NCI-H2081 (cell line): ENCODE results near the gene MED29.

Experiments used
- DNase-seq, 2 experiments: peaks; one replicate each; lab custom pipeline; 2025; lab: John Stamatoyannopoulos, UW

MED29 gene

DNA sequence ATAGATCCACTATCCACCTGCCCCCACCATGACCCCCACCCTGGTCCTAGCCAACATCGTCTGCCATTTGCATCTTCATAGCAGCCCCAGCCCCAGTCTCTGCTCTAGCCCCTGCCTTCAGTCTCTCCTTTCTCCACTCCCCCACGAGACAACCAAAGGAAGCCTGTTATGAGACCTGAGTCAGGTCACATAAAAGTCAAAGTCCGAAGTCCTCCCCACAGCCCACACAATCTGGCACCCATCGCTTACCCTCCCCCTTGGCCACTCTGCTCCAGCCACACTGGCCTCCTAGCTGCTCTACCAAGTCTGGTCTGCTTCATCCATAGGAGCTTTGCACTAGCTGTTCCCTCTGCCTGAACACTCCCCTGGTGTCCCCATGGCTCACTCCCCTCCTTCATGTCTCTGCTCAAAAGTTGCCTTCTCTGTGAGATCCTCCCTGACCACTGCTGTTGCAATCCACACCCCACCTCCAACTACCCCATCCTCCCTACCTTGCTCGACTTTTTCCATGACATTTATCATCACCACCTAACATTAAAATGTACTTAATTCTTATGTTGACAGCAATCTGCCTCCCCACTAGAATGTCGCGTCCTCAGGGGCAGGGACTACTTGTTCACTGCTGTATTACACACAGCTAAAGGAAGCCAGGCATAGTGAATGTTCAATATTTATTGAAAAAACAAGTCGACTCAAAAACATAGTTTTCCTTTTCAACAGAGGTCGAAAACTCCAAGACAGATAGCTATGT, 20.1 kb downstream of the MED29 start:
- no peak for DNase-seq

DNA sequence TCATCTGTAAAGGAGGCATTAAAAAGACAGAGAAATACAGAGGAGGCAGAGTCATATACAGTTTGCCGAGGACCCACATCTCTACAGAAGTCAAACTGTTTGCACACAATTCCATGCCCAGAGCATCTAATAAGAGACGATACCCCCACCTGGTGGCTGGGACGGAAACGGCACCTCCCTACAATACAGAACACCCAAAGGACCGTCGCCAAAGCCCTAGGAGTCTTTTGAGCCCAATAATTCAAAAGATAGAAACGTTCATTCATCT, 20.6 kb downstream of the MED29 start:
- peak; percentile 84 to 91 for DNase-seq

DNA sequence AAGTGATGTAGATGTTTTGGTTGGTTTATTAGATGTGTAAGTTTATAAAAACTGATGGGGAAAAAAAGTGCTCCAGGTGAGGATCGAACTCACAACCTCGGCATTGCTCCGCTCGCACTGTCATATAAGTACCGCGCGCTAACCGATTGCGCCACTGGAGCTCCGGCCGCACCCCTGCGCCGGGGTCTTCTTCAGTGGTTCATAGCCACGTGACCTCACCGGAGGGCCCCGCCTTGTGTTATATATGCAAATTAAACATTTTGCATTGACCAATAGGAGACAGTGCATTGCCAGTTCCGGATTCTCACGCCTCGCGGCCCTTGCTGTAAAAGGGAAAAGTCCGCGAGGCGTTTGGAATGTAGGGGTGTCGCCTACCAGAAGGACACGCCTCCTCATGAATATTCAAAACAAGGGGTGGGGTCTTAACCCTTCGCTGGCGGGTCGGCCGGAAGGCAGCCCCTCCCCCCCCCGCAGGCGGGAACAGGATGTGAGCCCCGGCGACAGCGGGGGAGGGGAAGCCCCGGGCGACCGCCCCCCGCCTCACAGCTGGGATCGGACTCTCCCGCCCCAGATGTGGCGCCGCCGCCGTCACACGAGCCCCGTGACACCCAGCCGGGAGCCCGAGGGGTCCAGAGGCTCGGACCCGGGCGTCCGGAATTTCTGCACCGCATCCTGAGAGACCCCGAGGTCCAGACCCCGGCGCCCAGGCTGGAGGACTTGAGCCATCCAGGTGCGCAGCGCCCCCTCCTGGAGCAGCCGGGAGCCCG, 21.1 kb downstream of the MED29 start, which contains the start of gene PLEKHG2:
TSS of gene PLEKHG2 (plus strand) at position 570 of the 767 bp plus-strand sequence. CDS start 1,418 bp downstream, outside the sequence.
- peak; percentile 98 for DNase-seq

DNA sequence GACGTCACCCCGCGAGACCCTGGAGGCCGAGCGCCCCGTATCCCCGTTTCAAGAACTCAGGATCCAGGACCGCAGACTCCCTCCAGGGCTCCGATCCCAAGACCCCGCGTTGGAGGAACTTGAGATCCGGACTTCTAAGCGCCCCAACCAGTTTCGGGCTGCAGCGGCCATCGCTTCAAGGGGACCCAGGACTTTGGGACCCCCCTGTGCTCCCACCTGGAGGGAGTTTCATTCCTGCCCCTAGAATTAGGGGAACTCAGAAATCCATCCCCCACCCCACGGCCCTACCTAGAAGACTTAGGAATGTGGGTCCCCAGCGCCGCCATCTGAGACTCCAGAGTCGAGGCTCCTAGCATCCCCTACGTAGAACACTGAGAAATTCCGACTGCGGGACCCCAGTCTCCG, 21.7 kb downstream of the MED29 start:
- DNase-seq, result no peak

DNA sequence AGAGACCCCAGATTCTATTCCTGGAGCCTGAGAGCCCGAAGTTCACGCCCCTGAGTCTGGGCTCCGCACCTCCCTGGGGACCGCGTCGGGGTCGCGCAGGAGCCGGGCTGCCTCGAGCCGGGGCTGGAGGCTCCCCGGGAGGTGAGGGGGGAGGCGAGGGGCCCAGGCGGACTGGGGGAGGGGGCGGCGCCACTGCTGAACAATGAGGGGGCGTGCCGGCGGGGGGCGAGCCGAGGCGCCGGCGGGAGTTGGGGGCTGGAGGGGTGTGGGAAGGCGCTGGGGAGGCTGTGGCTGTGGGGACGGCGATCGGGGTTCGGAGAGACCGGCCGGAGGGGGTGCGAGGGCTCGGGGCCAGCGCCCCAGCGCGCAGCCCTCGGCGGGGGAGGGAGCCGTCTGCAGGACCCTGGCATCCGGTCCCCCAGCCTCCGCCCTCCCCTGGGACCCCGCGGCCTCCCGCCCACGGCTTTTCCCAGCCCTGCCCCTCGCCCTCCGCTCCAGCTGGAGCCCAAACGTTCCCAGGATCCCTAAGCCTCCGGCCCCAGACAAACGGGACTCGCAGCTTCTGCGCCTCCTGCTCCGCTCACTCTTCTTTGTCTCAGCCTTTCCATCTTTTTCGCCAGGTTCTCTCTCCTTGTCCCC, 22.2 kb downstream of the MED29 start:
- peak; percentile 20 to 32 for DNase-seq

DNA sequence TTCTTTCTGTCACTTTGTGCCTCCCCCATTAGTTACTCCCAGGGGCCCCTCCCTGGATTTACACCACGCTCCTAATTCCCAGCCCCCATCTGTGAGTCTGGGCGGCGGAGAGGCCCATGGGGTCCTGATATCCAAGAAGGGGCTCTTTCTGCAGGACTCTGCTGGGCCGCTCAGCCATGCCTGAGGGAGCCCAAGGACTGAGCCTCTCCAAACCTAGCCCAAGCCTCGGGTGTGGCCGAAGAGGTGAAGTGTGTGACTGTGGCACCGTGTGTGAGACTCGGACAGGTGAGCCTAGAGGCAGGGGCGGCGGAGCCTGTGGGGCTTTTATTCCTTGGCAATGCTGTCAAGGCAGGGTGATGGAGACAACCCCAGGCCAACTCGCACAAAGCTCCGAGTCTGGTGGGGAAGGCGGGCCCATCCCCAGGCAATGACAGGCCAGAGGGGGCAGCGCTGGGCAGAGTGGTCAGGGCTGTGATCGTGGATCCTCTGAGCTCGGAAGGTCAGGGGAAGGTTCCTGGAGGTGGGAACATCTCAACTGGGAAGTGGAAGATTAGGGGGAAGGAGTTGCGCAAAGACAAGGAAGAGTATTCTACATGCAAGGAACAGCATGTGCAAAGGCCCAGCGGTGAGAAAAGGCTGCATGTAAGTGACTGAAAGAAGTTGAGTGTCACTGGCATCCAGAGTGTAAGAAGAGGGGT, 22.9 kb downstream of the MED29 start:
- DNase-seq, result no peak

DNA sequence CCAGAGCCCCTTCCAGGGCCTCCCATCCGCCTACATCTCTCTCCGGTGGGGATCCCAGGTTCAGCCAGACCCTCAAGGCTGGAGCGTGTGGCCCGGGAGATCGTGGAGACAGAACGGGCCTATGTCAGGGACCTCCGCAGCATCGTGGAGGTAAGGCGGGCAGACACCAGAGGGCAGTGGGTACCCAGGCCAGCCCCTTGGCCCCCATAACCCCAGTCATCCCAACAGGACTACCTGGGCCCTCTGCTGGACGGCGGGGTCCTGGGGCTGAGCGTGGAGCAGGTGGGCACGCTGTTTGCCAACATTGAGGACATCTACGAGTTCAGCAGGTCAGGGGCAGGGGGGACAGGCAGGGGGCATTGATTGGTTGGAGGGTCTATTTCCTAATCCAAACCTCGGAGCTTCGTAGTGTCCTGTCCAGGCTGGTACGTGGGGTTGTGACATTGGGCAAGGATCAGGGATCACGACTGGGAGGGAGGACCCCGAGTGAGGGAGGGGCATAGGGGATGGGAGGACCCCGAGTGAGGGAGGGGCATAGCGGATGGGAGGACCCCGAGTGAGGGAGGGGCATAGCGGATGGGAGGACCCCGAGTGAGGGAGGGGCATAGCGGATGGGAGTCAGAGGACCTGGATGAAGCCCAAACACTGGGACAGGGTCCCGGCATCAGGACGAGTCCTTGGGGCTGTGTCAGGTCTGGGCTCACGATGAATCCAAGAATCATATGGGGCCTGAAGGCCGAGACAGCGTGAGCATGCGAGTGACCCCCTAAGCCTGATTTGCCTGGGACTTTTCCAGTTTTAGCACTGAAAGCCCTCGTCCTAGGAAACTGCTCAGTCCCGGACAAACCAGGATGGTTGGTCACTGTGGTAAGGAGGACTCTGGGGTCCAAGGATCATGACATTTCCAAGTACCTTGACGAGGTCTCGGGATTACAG, 24.2 kb downstream of the MED29 start:
- no peak for DNase-seq

DNA sequence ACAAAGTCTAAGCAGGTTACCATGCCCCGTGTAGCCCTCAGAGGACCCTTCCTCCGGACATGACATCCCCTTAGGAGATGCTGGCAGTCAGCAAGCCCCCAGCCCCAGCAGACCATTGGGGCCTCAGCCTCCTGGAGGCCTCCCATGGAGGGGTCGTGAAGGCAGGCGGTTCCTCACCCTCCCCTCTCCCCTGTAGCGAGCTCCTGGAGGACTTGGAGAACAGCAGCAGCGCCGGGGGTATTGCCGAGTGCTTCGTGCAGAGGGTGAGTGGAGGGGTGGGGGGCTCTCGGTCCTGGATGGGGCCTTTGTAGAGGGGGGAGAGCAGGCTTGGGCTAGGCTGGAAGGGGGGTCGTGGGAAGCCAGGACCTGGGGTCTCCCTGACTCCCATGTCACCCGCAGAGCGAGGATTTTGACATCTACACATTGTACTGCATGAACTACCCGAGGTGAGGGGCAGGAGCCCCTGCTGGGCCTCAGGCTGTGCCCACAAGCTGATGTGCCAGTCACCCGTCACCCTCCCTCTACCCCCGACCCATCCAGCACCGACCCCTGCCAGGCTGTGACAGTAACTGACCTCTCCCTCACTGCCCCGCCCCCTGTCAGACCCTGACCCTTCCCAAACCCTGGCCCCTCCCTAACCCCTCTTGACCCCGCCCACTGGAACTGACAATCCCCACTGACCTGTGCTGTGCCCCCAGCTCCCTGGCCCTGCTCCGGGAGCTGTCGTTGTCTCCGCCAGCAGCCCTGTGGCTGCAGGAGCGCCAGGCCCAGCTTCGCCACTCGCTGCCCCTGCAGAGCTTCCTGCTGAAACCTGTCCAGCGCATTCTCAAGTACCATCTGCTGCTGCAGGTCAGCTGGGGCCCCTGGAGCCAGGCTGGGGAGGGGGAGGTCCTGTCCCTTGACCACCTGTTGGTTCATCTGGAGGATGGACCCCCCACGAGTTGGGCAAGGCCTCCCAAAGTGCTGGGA, 25.3 kb downstream of the MED29 start:
- DNase-seq, result no peak

DNA sequence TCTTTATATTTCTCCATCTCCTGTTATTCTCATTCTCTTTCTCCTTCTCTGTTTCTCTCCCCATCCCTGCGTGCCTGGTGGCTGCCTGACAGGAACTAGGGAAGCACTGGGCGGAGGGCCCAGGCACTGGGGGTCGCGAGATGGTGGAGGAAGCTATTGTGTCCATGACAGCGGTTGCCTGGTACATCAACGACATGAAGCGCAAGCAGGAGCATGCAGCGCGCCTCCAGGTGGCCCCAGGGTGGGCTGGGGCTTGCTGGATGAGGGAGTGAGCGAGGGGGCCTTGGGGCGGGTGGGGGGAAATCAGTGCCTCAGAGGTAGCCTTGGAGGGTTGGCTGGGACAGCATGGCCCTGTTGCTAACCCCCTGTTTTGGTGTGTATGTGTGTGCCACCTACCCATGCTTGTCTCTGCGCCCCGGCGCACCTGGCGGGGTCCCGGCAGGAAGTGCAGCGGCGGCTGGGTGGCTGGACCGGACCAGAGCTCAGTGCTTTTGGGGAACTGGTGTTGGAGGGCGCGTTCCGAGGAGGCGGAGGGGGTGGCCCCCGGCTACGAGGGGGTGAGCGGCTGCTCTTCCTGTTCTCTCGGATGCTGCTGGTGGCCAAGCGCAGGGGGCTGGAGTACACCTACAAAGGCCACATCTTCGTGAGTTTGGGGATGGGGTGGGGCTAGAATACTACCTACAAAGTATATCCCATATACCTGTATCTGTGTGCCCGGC, 26.4 kb downstream of the MED29 start:
- no peak for DNase-seq

DNA sequence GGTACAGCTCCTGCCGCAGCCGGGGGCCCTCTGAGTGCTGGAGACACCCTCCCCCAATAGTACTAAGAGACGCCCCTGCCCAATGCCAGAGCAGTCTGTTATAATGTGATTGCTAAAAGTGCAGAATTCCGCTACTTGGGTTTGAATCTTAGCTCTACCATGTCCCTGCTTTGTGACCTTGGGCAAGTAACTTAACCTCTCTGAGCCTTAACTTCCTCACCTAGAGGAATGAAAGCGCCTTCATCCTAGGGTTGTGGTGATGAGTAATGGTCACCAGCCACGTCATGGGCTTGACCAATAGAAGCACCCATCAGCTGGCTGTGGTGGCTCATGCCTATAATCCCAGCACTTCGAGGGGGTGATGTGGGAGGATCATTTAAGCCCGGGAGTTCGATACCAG, 27.8 kb downstream of the MED29 start:
- DNase-seq, result no peak

DNA sequence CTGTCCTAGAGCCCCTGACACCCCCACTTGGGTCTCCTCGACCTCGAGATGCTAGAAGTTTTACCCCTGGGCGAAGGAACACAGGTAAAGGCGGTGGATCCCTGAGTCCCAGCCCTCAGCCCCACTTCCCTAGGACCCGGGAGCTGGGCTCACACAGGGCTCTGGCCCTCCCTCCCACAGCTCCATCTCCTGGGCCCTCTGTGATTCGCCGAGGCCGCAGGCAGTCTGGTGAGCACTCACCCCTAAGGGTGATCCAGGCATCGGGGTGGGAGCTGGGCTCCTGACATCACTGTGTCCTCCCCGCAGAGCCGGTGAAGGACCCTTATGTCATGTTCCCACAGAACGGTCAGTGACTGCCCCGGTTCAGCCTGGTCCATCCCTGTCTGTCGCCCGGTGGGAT, 29.6 kb downstream of the MED29 start:
- no peak for DNase-seq

DNA sequence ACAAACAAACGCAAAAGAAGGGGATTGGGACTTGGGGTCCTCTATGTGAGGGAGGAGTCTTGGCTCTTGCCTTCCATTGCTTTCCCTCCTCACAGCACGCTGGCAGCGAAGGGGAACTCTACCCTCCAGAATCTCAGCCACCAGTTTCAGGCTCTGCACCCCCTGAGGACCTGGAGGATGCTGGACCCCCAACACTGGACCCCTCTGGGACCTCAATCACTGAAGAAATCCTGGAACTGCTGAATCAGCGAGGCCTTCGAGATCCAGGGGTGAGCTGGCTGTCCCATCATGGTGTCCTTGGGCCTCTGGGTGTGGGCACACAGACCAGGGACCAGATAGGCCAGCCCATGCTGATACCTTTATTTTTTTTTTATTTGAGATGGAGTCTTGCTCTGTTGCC, 30.8 kb downstream of the MED29 start:
- no peak for DNase-seq

DNA sequence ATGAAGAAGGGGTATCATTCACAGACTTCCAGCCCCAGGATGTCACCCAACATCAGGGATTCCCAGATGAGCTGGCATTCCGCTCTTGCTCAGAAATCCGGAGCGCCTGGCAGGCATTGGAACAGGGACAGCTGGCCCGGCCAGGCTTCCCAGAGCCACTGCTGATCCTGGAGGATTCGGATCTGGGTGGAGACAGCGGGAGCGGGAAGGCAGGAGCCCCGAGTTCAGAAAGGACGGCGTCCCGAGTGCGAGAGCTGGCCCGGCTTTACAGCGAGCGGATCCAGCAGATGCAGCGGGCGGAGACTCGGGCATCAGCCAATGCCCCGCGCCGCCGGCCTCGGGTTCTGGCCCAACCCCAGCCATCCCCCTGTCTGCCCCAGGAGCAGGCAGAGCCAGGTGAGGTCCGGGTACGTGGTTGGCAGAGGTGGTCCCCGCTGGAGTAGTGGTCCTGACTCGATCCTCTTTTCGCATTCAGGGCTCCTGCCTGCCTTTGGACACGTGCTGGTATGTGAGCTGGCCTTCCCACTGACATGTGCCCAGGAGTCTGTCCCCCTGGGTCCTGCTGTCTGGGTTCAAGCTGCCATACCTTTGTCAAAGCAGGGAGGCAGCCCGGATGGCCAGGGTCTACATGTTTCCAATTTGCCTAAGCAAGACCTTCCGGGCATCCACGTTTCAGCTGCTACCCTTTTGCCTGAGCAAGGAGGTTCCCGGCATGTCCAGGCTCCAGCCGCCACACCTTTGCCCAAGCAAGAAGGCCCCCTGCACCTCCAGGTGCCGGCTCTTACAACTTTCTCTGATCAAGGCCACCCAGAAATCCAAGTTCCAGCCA, 32.3 kb downstream of the MED29 start:
- no peak for DNase-seq

DNA sequence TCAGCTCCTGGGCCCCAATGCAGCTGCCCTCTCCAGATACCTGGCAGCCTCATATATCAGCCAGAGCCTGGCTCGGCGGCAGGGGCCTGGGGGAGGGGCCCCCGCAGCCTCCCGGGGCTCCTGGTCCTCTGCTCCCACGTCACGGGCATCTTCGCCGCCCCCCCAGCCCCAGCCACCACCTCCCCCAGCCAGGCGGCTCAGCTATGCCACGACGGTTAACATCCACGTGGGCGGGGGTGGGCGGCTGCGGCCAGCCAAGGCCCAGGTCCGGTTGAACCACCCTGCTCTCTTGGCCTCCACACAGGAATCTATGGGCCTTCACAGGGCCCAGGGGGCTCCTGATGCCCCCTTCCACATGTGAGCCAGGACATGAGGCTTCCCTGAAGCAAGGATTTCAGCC, 33.8 kb downstream of the MED29 start:
- DNase-seq, result no peak

DNA sequence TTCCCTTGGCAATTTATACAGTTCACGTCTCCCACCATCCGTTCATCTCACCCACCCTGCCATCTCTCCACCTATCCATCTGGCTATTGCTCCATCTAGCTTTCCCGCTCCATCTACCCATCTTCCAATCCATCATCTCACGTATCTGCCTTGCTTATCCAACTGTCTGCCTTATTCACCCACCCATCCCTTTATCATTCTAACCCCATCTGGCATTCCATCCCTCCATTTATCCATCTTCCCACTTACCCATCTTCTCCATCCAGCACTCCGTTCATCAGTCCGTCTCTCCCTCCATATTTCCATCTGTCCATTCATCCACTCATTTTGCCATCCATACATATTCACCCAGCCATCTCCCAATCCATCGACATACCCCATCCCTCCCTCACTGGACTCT, 34.6 kb downstream of the MED29 start:
- DNase-seq, result no peak

DNA sequence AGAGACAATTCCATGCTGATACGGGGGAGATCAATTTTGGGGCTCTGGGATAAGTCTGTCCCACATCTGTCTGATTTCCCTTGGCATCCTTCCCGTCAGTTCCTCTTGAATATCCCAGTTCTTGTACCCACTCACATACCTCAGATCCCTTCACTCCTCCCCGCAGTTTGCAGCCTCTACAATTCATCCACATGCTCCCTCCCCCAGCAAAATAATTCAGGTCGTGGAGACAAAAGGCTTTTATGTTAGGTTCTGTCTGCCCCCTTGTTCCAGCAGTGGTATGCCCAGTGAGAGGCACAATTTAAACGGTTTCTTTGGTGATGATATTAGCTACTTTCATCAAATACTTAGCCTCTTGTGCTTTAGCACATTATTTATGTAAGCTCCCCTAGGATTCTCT, 35.0 kb downstream of the MED29 start:
- no peak for DNase-seq

DNA sequence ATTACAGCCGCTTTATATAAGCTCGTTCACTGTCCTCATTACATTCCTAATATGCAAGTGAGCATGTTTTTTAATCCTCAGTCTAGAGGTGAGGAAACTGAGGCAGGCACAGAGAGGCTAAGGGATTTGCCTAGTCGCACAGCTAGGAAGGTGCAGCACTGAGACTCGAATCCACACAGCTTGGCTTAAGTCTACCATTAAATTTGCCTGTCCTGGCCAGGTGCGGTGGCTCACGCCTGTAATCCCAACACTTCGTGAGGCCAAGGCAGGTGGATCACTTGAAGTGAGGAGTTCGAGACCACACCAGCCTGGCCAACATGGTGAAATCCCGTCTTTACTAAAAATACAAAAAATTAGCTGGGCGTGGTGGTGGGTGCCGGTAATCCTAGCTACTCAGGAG, 36.5 kb downstream of the MED29 start:
- no peak for DNase-seq

DNA sequence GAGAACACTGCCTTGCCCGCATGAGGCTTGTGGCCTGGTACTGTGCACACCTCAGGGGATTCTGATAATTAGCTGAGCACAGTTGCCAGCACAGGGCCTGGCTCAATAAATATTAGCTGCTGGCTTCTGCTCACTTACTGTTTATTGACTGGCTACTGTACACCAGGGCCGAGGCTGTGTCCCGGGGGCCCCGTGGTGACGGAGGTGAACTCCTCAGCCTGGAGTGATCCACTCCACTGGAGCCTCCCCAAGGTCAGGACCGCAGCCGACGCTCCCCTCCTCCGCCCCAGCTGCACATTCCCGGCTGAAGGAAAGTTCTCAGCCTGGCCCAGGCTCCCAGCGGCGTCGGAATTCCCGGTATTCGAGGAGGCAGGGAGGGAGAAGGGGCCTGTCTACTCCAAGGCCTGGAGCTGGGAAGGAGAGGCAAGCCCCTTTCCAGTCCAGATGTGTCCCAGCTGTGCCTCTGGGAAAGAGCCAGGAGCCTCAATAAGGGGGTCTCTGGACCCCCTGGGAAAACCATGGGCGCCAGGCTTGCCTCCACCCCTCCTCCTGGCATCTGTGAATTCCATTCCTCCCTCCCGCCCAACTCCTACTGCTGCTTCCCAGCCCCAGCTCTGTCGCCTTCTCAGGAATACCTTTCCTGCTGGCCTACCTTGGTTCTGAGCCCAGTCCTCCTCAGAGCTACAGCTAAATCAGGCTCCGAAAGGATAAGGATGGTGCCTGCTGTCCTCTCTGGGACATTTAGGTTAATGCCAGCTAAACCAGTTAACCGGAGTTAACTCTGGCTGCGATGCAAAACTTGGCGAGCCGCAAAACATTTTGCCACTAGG, 37.3 kb downstream of the MED29 start:
- DNase-seq, result no peak
